SK-N-MC (cell line): ENCODE results near the gene TERT.
A peak's percentile ranks its signal among the peaks of the same experiment; 100 is the strongest.
"Not testable (repeated sequence)": the region's sequence is repeated elsewhere in the genome, so short reads cannot be mapped to it uniquely, and the experiment has no call there.

Experiments used
- DNase-seq: peaks from one replicate; pipeline ENCODE4 v3.0.0-alpha.2; 2011; ENCODE audit warnings: low read depth, low spot score
- H3K27ac ChIP-seq: fragments of 200-600 bp; sonication (generic); 2 replicates; pipeline ENCODE4 v1.5.1; 2016; ENCODE audit warnings: mixed run types
- H3K36me3 ChIP-seq: fragments of 200-600 bp; sonication (generic); 2 replicates; pipeline ENCODE4 v1.6.1; 2017; ENCODE audit warnings: antibody characterized with exemption, low read length, mixed read lengths; ENCODE audit not compliant: insufficient read depth
- H3K4me3 ChIP-seq: fragments of 200-600 bp; sonication (generic); 2 replicates; pipeline ENCODE4 v1.5.1; 2016
- H3K9ac ChIP-seq: fragments of 200-600 bp; sonication (generic); 2 replicates; pipeline ENCODE4 v1.8.0; 2017; ENCODE audit warnings: mixed run types, mixed read lengths; ENCODE audit not compliant: insufficient read length
- H3K9me3 ChIP-seq: fragments of 200-600 bp; sonication (generic); 2 replicates; pipeline ENCODE4 v1.6.1; 2017; ENCODE audit warnings: low read depth, mild to moderate bottlenecking, antibody characterized with exemption, low read length, moderate library complexity, mixed read lengths
- EZH2 ChIP-seq: fragments of 200-600 bp; sonication (generic); IDR thresholded peaks from one replicate; pipeline ENCODE4 v1.6.1; 2017; ENCODE audit warnings: antibody characterized with exemption
- FOXP2 ChIP-seq: optimal IDR thresholded peaks from 2 replicates; pipeline ENCODE3; 2011; ENCODE audit warnings: mild to moderate bottlenecking, moderate library complexity; ENCODE audit not compliant: insufficient read depth; ENCODE audit errors: extremely low read length, control extremely low read depth
- POLR2AphosphoS5 ChIP-seq: IDR thresholded peaks from 2 replicates; pipeline ENCODE4 v1.6.1; 2012; ENCODE audit warnings: mild to moderate bottlenecking, low read depth, low read length, borderline replicate concordance

The TERT gene

GRCh38 chr5:1332461-1333001, 37.7 kb upstream of the TERT start:
- DNase-seq: no peak
- peak overlapping the region; percentile 60 for H3K27ac ChIP-seq
- peaks cover 56% of the 10 kb centered on the region for H3K36me3 ChIP-seq
- TF ChIP-seq POLR2AphosphoS5 (no peak), FOXP2 (no peak), EZH2 (no peak)
- no peaks in the 10 kb centered on the region for H3K9me3 ChIP-seq
- no peak overlapping the region for H3K4me3 ChIP-seq
- H3K9ac ChIP-seq: no peak overlapping the region

GRCh38 chr5:1331861-1332405, 37.1 kb upstream of the TERT start:
- peaks cover 50% of the 10 kb centered on the region for H3K36me3 ChIP-seq
- TF ChIP-seq POLR2AphosphoS5 (no peak), FOXP2 (no peak), EZH2 (no peak)

GRCh38 chr5:1330847-1331831, 36.3 kb upstream of the TERT start:
- H3K4me3 ChIP-seq: no peak overlapping the region
- no peaks in the 10 kb centered on the region for H3K9me3 ChIP-seq
- peak overlapping the region; percentile 60 for H3K27ac ChIP-seq
- TF ChIP-seq FOXP2: no peak
- no peak for TF ChIP-seq POLR2AphosphoS5
- no peak for TF ChIP-seq EZH2
- no peak overlapping the region for H3K9ac ChIP-seq
- H3K36me3 ChIP-seq: peaks cover 43% of the 10 kb centered on the region
- no peak for DNase-seq

More at GRCh38 chr5:1331861-1332405, 37.1 kb upstream of the TERT start:
- Histone ChIP-seq H3K9me3 (no peaks in the 10 kb centered on the region), H3K27ac (peak overlapping the region; percentile 60), H3K9ac (no peak overlapping the region), H3K4me3 (no peak overlapping the region)
- DNase-seq: no peak

- DNase-seq: no peak
- Histone ChIP-seq H3K27ac (peak overlapping the region; percentile 99), H3K9ac (no peak overlapping the region), H3K4me3 (no peak overlapping the region), H3K36me3 (peaks cover 41% of the 10 kb centered on the region), H3K9me3 (no peaks in the 10 kb centered on the region)
- TF ChIP-seq POLR2AphosphoS5 (no peak), FOXP2 (no peak), EZH2 (no peak)
Measured at GRCh38 chr5:1330146-1330846, 35.4 kb upstream of the TERT start.

- DNase-seq: no peak
- Histone ChIP-seq H3K27ac (peak overlapping the region; percentile 99), H3K4me3 (peak overlapping the region; percentile 61), H3K9me3 (no peaks in the 10 kb centered on the region), H3K9ac (peak overlapping the region; percentile 19), H3K36me3 (peaks cover 44% of the 10 kb centered on the region)
- TF ChIP-seq EZH2: no peak
- TF ChIP-seq POLR2AphosphoS5: no peak
- no peak for TF ChIP-seq FOXP2
Measured at GRCh38 chr5:1329111-1329579, 34.3 kb upstream of the TERT start.

GRCh38 chr5:1328237-1329110, 33.6 kb upstream of the TERT start:
- H3K9me3 ChIP-seq: not testable (repeated sequence)
- peak overlapping the region; percentile 61 for H3K4me3 ChIP-seq
- peaks cover 44% of the 10 kb centered on the region for H3K36me3 ChIP-seq
- peak; percentile 71 for DNase-seq
- peak overlapping the region; percentile 99 for H3K27ac ChIP-seq
- peak overlapping the region; percentile 45 for H3K9ac ChIP-seq

- Histone ChIP-seq H3K4me3 (peak overlapping the region; percentile 70), H3K36me3 (peaks cover 45% of the 10 kb centered on the region), H3K27ac (peak overlapping the region; percentile 99), H3K9ac (peak overlapping the region; percentile 73)
- DNase-seq: peak; percentile 78
- not testable (repeated sequence) for H3K9me3 ChIP-seq
Measured at GRCh38 chr5:1326901-1327756, 32.3 kb upstream of the TERT start.

- Histone ChIP-seq H3K27ac (peak overlapping the region; percentile 99), H3K36me3 (peaks cover 48% of the 10 kb centered on the region), H3K4me3 (peak overlapping the region; percentile 70), H3K9ac (peak overlapping the region; percentile 73)
- not testable (repeated sequence) for H3K9me3 ChIP-seq, DNase-seq
Measured at GRCh38 chr5:1326532-1326875, 31.6 kb upstream of the TERT start.
